HepG2 (cell line): ENCODE results near the gene MYL3. TPM values are rescaled to one million over a fixed set of nuclear protein-coding genes. Genes with fewer than 3 reads are reported as not detected.

ENCODE experiments used
- CBX5 ChIP-seq: sonication (generic); formaldehyde crosslinking; IDR thresholded peaks from 2 replicates; pipeline ENCODE4 v1.4.0; 2020; ENCODE audit warnings: missing genetic modification reagents, borderline replicate concordance
- HBP1 ChIP-seq: IDR thresholded peaks from 2 replicates; pipeline ENCODE4 v1.6.1; 2016; ENCODE audit warnings: low read depth, control low read depth
- HDAC6 ChIP-seq: fragments of 200-600 bp; sonication (generic); IDR thresholded peaks from 2 replicates; pipeline ENCODE4 v1.7.0; 2017; ENCODE audit warnings: mild to moderate bottlenecking, antibody characterized with exemption, low read length, low read depth
- MLX ChIP-seq: IDR thresholded peaks from 2 replicates; pipeline ENCODE4 v1.6.1; 2016
- TMF1 ChIP-seq: sonication (generic); formaldehyde crosslinking; IDR thresholded peaks from 2 replicates; pipeline ENCODE4 v1.8.1; 2022; ENCODE audit warnings: low read depth, missing genetic modification reagents
- ZBTB3 ChIP-seq: sonication (generic); formaldehyde crosslinking; IDR thresholded peaks from 2 replicates; pipeline ENCODE4 v1.4.0; 2020; ENCODE audit warnings: low read depth, mild to moderate bottlenecking, moderate library complexity, missing genetic modification reagents, borderline replicate concordance
- ZNF263 ChIP-seq: sonication (generic); formaldehyde crosslinking; IDR thresholded peaks from 2 replicates; pipeline ENCODE4 v1.4.0; 2020; ENCODE audit warnings: missing genetic modification reagents
- ZNF318 ChIP-seq: sonication (generic); formaldehyde crosslinking; IDR thresholded peaks from 2 replicates; pipeline ENCODE4 v1.4.0; 2020; ENCODE audit warnings: mild to moderate bottlenecking, missing genetic modification reagents
- ZNF572 ChIP-seq: sonication (generic); formaldehyde crosslinking; IDR thresholded peaks from 2 replicates; pipeline ENCODE4 v1.5.1; 2020; ENCODE audit warnings: mild to moderate bottlenecking, missing genetic modification reagents
- polyA plus RNA-seq, 8 experiments: library from polyadenylated mRNA; depleted of rRNA in 3 of 8; stranded (reverse) in 7 of 8; unstranded in 1 of 8; fragments of >200 nt; fragmentation: Illumina TruSeq in 4 of 8; extraction: Trizol in 4 of 8; gene quantifications; 2 replicates each; pipeline versions ENCODE4 v1.2.1 to v1.2.3, GENCODE V29; 2011 to 2016; ENCODE audit warnings: low read depth in 4 of 8, missing spikeins in 1 of 8, mixed read lengths in 1 of 8; ENCODE audit not compliant: insufficient read depth in 1 of 8
- total RNA-seq, 5 experiments: library from RNA; depleted of rRNA; stranded (reverse); fragments of >200 nt; fragmentation: Illumina TruSeq; extraction: Trizol; gene quantifications; 2 replicates each; pipeline ENCODE4 v1.2.3, GENCODE V29; 2016; ENCODE audit warnings: low read depth in 1 of 5

The MYL3 gene
- total and polyA plus RNA-seq, 2 of the 13 experiments (the other 11 are each of a cell fraction or from before 2014, with no cell fraction given) = not detected

DNA sequence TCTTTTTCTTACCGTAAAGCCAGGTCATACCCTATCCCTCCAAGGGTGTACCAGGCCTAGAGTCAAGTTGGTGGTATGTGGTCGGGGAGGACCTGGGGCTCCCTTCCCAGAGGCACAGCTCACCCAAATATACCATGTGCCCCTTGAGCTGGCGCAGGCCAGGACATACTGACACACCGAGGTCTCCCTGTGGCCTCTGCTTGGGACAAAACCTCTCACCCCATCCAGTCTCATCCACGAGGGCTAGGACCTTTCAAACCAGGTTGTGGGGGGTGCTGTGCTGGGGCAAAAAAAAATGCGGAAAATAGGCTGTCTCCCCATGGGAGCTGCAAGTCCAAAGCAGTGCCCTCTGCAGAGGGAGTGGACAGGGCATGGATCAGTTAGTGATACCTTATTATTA lies 37.1 kb upstream of the MYL3 start (continued):
- no peak for TF ChIP-seq ZBTB3 (CRISPR knock-in tag)
- TF ChIP-seq HDAC6 = no peak
- no peak for TF ChIP-seq MLX (CRISPR knock-in tag)
- TF ChIP-seq HBP1 = no peak
- no peak for TF ChIP-seq CBX5 (CRISPR knock-in tag)
- TF ChIP-seq ZNF318 (CRISPR knock-in tag) = no peak
- TF ChIP-seq ZNF572 = no peak
- TF ChIP-seq ZNF263 (CRISPR knock-in tag) = no peak
- TF ChIP-seq TMF1 (CRISPR knock-in tag) = no peak
- TF ChIP-seq, all 625 proteins: peak for 0
